GM12891 (cell line): Measurements from ENCODE around the gene LHX4. TPM values are rescaled to one million over a fixed set of nuclear protein-coding genes. Genes with fewer than 3 reads are reported as not detected.

Experiments
- DNase-seq: peaks from one replicate; pipeline ENCODE4 v3.0.0; 2011; ENCODE audit warnings: low spot score; ENCODE audit not compliant: insufficient read length
- FAIRE-seq: peaks from 2 replicates; lab custom pipeline; 2011; peaks lifted over from hg19 to GRCh38; lab: Jason Lieb, UNC
- PAX5 ChIP-seq: IDR thresholded peaks from 2 replicates; pipeline ENCODE4 v1.6.1; 2011; ENCODE audit warnings: low read length, moderate library complexity, mild to moderate bottlenecking; ENCODE audit not compliant: insufficient read depth, severe bottlenecking
- POLR2A ChIP-seq: IDR thresholded peaks from 2 replicates; pipeline ENCODE4 v1.6.1; 2011; ENCODE audit warnings: low read depth, low read length, control low read depth
- POLR2AphosphoS5 ChIP-seq: IDR thresholded peaks from 2 replicates; pipeline ENCODE4 v1.6.1; 2011; ENCODE audit warnings: low read depth, low read length, control low read depth
- POU2F2 ChIP-seq: IDR thresholded peaks from 2 replicates; pipeline ENCODE4 v1.6.1; 2011; ENCODE audit warnings: low read depth, mild to moderate bottlenecking, control low read depth, low read length, moderate library complexity
- SPI1 ChIP-seq: IDR thresholded peaks from 2 replicates; pipeline ENCODE4 v1.6.1; 2011; ENCODE audit warnings: low read depth, low read length, control low read depth
- TAF1 ChIP-seq: IDR thresholded peaks from 2 replicates; pipeline ENCODE4 v1.6.1; 2011; ENCODE audit warnings: low read depth, low read length, control low read depth
- polyA plus RNA-seq: library from polyadenylated mRNA; unstranded; fragments of >200 nt; gene quantifications from one replicate; pipeline ENCODE4 v1.2.1, GENCODE V29; 2012; ENCODE audit warnings: low read depth, missing spikeins, inconsistent platforms; ENCODE audit not compliant: missing spikeins

The LHX4 gene
- 0.64 TPM for polyA plus RNA-seq

- peak; percentile 63 for DNase-seq
- FAIRE-seq = no peak
- no peak for TF ChIP-seq PAX5
- no peak for TF ChIP-seq POU2F2
- TF ChIP-seq POLR2A = no peak
- no peak for TF ChIP-seq TAF1
- TF ChIP-seq POLR2AphosphoS5 = no peak
- TF ChIP-seq SPI1 = no peak
These were observed at the start of gene LHX4 for GRCh38 chr1:180229483-180230415. TSS of gene LHX4 (plus strand) at chr1:180230264. CDS start at chr1:180230530, 266 bp downstream.

GRCh38 chr1:180181048-180181447, 49.0 kb upstream of the LHX4 start:
- DNase-seq (no peak), FAIRE-seq (no peak)
- TF ChIP-seq PAX5 (no peak), POU2F2 (no peak), POLR2AphosphoS5 (no peak), SPI1 (no peak)

- TF ChIP-seq PAX5 (no peak), POU2F2 (no peak), TAF1 (no peak), POLR2AphosphoS5 (no peak), SPI1 (no peak), POLR2A (no peak)
- FAIRE-seq = no peak
- no peak for DNase-seq
These were observed 47.9 kb upstream of the LHX4 start for GRCh38 chr1:180181996-180182642.

- DNase-seq = no peak
- no peak for FAIRE-seq
- TF ChIP-seq POLR2AphosphoS5 = no peak
- TF ChIP-seq SPI1 = no peak
- no peak for TF ChIP-seq PAX5
- TF ChIP-seq POLR2A = no peak
- TF ChIP-seq POU2F2 = no peak
- TF ChIP-seq TAF1 = no peak
These were observed 47.3 kb upstream of the LHX4 start for GRCh38 chr1:180182643-180183311.

GRCh38 chr1:180183426-180183825, 46.6 kb upstream of the LHX4 start:
- DNase-seq (no peak), FAIRE-seq (no peak)
- TF ChIP-seq POU2F2 (no peak), PAX5 (no peak), TAF1 (no peak), SPI1 (no peak), POLR2A (no peak), POLR2AphosphoS5 (no peak)

GRCh38 chr1:180184041-180184440, 46.0 kb upstream of the LHX4 start:
- FAIRE-seq (no peak), DNase-seq (no peak)
- TF ChIP-seq TAF1 (no peak), PAX5 (no peak), POU2F2 (no peak), POLR2A (no peak), POLR2AphosphoS5 (no peak), SPI1 (no peak)

GRCh38 chr1:180185281-180185680, 44.8 kb upstream of the LHX4 start:
- TF ChIP-seq POU2F2 (no peak), POLR2AphosphoS5 (no peak), TAF1 (no peak), POLR2A (no peak), SPI1 (no peak), PAX5 (no peak)
- DNase-seq (no peak), FAIRE-seq (no peak)

- DNase-seq (no peak), FAIRE-seq (no peak)
- TF ChIP-seq POLR2AphosphoS5 (no peak), TAF1 (no peak), SPI1 (no peak), PAX5 (no peak), POU2F2 (no peak), POLR2A (no peak)
These were observed 44.0 kb upstream of the LHX4 start for GRCh38 chr1:180185971-180186645.
